M059J (cell line): ENCODE results near the gene CUL2. TPM values are rescaled to one million over a fixed set of nuclear protein-coding genes. Genes with fewer than 3 reads are reported as not detected.
A peak's percentile ranks its signal among the peaks of the same experiment; 100 is the strongest.
"Not testable (repeated sequence)": the region's sequence is repeated elsewhere in the genome, so short reads cannot be mapped to it uniquely, and the experiment has no call there.

ENCODE experiments used
- DNase-seq: peaks from one replicate; pipeline ENCODE4 v3.0.0-alpha.2; 2012; ENCODE audit warnings: low read depth
- total RNA-seq: library from RNA; depleted of rRNA; stranded (reverse); fragments of >200 nt; shearing (Covaris generic); gene quantifications from 2 replicates; pipeline ENCODE4 v1.2.3, GENCODE V29; 2014; rRNA removed

The CUL2 gene
- total RNA-seq, 1 experiment from 2014 or later: 22.4 TPM

DNA sequence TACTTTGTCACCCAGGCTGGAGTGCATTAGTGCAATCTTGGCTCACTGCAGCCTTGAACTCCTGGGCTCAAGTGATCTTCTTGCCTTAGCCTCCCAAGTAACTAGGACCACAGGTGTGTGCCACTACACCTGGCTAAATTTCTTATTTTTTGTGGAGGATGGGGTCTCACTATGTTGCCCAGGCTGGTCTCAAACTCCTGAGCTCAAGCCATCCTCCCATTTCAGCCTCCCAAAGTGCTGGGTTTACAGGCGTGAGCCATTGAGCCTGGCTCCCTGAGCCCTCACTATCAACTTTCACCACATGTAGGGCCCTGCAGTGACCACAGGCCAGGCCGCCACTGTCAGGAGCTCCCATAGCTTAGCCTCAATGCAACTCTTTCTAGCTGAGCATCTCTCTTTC, 110.2 kb downstream of the CUL2 start:
- no peak for DNase-seq

DNA sequence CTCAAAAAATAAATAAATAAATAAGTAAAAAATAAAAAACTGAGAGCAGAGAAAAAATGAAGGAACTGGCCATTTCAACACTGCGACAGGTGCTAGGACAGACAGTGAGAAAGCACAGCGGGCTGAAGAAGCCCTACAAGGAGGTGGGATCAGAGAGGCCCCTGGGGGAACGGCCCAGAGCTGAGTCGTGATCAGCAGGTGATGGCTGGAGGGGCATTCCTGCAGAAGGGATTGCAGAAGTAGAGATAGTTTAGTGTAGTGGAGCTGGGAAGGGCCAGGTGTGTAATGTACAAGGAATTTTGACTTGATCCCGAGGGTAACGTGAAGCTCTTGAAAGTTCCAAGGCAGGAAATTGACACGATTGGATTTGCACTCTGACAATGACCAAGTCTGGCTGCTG, 112.1 kb downstream of the CUL2 start:
- no peak for DNase-seq

DNA sequence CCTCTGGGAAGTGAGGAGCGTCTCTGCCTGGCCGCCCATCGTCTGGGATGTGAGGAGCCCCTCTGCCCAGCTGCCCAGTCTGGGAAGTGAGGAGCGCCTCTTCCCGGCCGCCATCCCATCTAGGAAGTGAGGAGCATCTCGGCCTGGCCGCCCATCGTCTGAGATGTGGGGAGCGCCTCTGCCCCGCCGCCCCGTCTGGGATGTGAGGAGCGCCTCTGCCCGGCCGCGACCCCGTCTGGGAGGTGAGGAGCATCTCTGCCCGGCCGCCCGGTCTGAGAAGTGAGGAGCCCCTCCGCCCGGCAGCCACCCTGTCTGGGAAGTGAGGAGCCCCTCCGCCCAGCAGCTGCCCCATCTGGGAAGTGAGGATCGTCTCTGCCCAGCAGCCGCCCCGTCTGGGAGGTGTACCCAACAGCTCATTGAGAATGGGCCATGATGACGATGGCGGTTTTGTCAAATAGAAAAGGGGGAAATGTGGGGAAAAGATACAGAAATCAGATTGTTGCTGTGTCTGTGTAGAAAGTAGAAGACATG, 113.7 kb downstream of the CUL2 start:
- not testable (repeated sequence) for DNase-seq

DNA sequence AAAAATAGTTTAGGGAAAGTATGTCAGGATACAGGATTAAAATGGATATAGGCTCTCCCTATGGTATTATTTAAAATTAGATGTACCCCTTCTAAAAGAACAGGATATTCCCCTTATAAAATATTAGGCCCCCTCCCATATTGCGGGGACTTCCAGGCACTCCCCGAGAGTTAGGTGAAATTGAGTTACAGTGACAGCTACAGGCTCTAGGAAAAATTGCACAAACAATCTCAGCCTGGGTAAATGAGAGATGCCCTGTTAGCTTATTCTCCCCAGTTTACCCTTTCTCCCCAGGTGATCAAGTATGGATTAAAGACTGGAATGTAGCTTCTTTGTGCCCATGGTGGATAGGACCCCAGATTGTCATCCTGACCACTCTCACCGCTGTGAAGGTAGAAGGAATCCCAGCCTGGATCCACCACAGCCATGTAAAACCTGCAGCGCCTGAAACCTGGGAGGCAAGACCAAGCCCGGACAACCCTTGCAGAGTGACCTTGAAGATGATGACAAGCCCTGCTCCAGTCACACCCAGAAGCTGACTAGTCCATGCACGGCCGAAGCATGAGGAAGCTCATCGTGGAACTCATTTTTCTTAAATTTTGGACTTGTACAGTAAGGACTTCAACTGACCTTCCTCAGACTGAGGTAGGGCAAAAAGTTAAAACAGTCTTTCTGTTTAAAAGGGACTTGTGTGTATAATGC, 115.6 kb downstream of the CUL2 start:
- not testable (repeated sequence) for DNase-seq

DNA sequence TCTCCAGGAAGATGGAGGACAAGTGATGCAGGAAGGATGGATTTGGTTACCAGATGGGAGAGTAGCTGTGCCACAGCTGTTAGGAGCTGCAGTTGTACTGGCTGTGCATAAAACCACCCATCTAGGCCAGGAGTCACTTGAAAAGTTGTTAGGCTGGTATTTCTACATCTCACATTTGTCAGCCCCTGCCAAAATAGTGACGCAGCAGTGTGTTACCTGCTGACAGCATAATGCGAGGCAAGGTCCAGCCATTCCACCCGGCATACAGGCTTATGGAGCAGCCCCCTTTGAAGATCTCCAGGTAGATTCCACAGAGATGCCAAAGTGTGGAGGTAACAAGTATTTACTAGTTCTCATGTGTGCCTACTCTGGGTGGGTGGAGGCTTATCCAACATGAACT, 116.4 kb downstream of the CUL2 start:
- DNase-seq: not testable (repeated sequence)

DNA sequence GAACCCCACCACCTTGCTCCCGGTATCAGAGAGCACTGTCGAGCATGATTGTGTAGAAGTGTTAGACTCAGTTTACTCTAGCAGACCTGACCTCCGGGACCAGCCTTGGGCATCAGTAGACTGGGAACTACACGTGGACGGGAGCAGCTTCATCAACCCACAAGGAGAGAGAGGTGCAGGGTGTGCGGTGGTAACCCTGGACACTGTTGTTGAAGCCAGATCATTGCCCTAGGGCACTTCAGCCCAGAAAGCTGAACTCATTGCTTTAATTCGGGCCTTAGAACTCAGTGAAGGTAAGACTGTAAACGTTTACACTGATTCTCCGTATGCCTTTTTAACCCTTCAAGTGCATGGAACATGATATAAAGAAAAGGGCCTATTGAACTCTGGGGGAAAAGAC, 117.0 kb downstream of the CUL2 start:
- DNase-seq: peak; percentile 69

DNA sequence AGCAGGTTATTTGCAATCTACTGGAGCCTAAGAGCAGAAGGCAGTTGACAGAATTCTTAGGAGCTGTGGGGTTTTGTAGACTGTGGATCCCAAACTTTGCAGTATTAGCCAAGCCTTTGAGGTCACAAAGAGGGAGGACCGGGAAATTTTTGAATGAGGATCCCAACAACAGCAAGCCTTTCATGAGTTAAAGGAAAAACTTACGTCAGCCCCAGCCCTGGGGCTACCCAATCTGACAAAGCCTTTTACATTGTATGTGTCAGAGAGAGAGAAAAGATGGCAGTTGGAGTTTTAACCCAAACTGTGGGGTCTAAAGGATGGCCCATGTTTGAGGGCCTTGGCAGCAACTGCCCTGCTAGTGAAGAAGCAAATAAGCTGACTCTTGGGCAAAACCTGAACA, 117.5 kb downstream of the CUL2 start:
- not testable (repeated sequence) for DNase-seq

DNA sequence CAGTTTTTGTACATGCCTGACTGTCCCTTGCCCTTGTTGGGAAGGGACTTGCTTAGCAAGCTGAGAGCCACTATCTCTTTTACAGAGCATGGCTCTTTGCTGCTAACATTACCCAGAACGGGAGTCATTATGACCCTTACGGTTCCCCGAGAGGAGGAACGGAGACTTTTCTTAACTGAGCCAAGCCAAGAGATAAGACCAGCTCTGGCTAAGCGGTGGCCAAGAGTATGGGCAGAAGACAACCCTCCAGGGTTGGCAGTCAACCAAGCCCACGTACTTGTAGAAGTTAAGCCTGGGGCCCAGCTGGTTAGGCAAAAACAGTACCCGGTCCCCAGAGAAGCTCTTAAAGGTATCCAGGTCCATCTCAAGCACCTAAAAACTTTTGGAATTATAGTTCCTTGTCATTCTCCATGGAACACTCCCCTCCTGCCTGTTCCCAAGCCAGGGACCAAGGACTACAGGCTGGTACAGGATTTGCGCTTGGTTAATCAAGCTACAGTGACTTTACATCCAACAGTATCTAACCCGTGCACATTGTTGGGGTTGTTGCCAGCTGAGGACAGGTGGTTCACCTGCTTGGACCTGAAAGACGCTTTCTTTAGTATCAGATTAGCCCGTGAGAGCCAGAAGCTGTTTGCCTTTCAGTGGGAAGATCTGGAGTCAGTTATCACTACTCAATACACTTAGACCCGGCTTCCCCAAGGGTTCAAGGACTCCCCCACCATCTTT, 118.4 kb downstream of the CUL2 start:
- not testable (repeated sequence) for DNase-seq

DNA sequence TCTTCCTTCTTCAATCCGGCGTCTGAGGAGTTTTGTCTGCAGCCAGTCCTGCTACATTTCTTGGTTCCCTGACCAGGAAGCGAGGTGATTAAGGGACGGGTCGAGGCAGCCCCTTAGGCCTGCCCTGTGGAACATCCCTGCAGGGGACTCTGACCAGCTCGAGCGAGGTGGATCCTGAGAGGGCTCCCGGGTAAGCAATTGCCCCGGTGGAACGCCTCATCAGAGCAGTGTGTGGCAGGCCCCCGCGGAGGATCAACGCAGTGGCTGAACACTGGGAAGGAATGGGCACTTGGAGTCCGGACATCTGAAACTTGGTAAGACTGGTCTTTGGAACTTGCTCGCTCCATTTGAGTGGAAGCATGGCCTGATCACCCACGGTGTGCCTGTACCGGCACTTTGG, 121.0 kb downstream of the CUL2 start:
- DNase-seq: no peak

DNA sequence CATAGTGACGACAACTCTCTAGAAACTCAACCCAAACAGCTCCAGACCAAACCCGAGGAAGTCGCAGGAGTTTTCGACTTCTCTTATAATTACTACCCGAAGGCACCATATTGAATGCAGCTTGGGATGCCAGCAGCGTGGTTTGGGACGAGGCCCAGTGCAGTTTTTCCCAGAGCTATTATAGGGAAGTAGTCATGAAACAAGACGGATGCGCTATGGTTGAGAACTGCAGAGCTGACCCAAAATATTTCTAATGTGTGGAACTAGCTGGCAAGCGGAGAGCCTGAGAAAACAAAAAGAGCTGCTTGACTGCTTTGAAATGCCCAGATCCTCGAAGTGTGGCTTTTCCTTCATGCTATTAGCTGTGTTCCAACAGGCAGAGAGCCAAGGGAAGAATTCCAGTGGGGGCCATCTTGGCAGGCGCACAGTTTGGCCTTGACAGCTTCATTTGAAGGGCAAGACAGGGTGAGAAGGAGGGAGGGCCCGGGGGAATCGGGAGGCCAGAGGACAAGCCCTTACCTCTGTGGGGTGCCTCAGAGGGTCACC, 122.7 kb downstream of the CUL2 start:
- peak; percentile 69 for DNase-seq

DNA sequence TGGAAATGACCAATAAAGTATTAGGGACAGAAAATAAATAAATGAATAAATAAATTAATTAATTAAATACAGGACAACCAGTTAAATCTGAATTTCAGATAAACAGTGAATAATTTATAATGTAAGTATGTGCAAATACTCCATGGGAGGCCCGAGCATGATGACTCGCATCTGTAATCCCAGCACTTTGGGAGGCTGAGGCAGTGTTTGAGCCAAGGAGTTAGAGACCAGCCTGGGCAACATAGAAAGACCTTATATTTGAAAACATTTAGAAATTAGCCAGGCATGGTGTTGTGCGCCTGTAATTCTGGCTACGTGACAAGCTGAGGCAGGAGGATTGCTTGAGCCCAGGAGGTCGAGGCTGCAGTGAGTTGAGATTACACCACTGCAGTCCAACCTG, 123.7 kb downstream of the CUL2 start:
- DNase-seq: peak; percentile 29

DNA sequence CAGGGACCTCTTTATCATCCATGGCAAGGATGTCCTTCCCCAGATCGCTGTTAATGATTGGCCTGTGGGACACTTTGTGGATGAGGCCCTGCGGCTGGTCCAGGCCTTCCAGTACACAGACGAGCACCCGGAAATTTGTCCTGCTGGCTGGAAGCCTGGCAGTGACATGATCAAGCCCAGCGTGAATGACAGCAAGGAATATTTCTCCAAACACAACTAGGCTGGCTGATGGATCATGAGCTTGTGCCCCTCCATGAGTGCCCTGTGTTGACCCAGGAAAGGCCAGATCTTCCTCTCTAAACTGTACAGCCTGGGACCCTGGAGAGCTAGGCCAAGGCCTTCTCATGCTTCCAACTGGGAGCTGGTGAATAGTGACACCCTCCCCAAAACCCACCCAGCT, 124.1 kb downstream of the CUL2 start:
- no peak for DNase-seq

DNA sequence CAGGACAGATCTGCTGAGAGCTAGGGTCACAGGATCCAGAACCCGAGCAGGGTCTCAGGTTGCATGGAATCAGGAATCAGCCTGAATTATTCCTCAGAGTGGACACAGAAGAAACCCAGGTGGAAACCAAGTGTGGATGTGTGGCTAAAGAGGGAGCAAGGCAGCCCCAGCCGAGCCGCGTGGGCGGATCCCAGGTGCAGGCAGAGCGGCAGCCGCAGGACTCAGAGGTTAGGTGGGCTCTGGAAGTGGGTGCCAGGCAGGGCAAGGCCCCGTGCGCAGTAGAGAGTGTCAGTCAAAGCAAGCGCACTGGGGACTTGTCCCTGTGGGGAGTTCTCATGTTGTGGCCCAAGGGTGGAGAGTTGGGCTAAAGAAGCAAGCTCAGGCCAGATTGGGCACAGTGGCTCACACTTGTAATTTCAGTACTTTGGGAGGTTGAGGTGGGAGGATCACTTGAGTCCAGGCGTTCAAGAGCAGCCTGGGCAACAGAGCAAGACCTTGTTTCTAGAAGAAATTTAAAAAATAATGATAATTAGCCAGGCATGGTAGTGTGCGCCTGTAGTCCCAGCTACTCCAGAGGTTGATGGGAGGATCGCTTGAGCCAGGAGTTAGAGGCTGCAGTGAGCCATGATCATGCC, 125.9 kb downstream of the CUL2 start:
- DNase-seq: no peak

DNA sequence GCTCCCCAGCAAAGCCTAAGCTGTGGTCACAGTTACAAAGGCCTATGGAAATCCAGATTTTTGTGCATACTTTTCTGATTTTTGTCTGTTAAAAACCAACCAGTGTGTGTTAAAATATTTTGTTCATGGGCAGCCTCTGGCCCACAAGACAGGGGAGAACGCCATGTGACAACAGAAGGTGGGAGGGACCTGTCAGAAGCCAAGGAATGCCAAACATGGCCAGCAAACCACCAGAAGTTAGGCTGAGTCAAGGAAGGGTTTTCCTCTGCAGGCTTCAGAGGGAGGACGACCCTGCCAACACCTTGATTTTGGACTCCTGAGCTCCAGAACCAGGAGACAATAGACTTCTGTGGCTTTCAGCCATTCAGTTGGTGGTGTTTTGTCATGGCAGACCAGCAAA, 127.3 kb downstream of the CUL2 start:
- peak; percentile 4 for DNase-seq

DNA sequence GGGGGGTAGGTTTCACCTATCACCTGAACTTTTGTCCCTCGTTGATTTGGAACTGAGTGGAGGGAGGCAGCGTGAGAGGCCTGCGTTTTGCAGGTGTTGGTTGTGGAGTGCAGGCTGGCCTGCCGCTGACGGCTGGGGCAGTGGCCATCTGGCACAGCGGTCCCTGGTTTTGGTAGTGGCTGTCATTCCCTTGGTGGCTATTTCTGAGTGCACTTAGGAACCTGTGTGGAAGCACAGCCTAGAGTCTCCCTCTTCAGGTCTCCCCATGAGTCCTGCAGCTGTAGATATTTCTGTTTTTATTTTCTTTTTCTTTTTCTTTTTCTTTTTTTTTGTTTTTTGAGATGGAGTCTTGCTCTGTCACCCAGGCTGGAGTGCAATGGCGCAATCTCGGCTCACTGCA, 129.2 kb downstream of the CUL2 start:
- peak; percentile 7 for DNase-seq

DNA sequence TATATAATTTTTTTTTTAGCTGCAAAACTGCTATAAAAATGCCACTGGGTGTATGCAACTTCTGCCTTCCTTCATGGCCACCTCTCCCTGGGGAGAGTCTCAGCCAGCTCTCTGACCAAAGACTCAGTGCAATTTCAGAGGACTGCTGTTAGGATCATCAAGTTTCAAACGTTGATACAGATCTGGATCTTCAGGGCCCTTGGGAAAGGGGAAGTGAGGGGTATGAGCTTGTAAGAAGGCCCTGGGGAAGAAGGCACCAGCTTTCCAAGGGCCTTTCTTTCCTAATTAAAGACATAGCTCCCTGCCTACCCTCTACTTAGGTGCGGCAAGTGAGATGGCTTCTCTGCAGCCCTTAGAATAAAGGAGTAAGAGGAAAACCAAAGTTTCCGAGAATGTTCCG, 130.4 kb downstream of the CUL2 start:
- DNase-seq: no peak

DNA sequence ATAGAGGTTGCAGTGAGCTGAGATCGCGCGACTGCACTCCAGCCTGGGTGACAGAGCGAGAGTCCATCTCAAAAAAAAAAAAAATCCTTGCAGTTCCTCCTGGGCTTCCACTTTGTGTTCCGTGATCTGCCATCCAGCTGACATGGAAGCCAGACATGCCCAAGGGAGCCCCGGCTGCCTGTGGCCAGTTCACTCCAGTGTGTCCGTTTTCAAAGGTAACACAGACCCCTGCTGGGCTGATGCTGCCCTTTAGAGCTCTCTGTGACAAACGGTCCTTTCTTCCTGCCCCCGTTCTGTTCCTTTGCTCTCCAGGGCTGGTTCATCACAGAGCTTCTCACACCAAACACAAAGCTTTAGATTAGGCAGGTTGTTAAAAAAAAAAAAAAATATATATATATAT, 130.8 kb downstream of the CUL2 start:
- no peak for DNase-seq

Other genes starting within 250 kb of the CUL2 start
- 35.0 and 35.2 TPM in 2 replicates for gene CREM, start 36.5 kb upstream of the CUL2 start, total RNA-seq
- gene CCNY, start 246.2 kb upstream of the CUL2 start, total RNA-seq: 19.2 and 20.8 TPM in 2 replicates